ENCODE data around the gene CAMK2A. TPM values are rescaled to one million over a fixed set of nuclear protein-coding genes. Genes with fewer than 3 reads are reported as not detected.
"Not testable (repeated sequence)": the region's sequence is repeated elsewhere in the genome, so short reads cannot be mapped to it uniquely, and the experiment has no call there.

Gene CAMK2A
- total RNA-seq, 2 experiments from 2014 or later = not detected

- no peaks in the 10 kb centered on the region for H3K4me1 ChIP-seq (ENCODE audit: insufficient read depth, low read length, poor library complexity, severe bottlenecking)
- no peak overlapping the region for H2AFZ ChIP-seq (ENCODE audit: low read length)
- DNase-seq (ENCODE audit: low spot score) = peak; percentile 13
- H3K36me3 ChIP-seq (ENCODE audit: insufficient read depth, low read length) = no peaks in the 10 kb centered on the region
- ChIA-PET POLR2A (interaction anchor here (0.6 kb wide), 1 partner anchor 696 kb away, joined by 3 read pairs; no protein-coding TSS in a partner anchor), CTCF (ENCODE audit: unreplicated experiment) (interaction anchor here (0.6 kb wide), 1 partner anchor 69 kb away, joined by 3 read pairs; no protein-coding TSS in a partner anchor)
- BruUV-seq (replicated peaks) = no TSS peak
- H3K9me3 ChIP-seq (ENCODE audit: low read length) = no peaks in the 10 kb centered on the region
- H3K27ac ChIP-seq (ENCODE audit: low read depth, low read length, poor library complexity, severe bottlenecking) = no peak overlapping the region
- intact Hi-C loops (cut with micrococcal nuclease; ENCODE audit: unreplicated experiment) = no loop called here
- no peaks in the 10 kb centered on the region for H3K79me2 ChIP-seq (ENCODE audit: insufficient read depth, low read depth, low read length)
- H3K4me3 ChIP-seq (ENCODE audit: low read depth, low read length, poor library complexity, severe bottlenecking) = no peak overlapping the region
- no peaks in the 10 kb centered on the region for H3K9me2 ChIP-seq (ENCODE audit: insufficient read depth, low read length)
- H3K4me2 ChIP-seq (ENCODE audit: low read length) = no peak overlapping the region
- H4K20me1 ChIP-seq (ENCODE audit: insufficient read depth, low read length) = no peaks in the 10 kb centered on the region
- TF ChIP-seq CTCF (conservative IDR thresholded peaks at IDR 0.05; ENCODE audit: low read length) (no peak), EZH2phosphoT487 (IDR thresholded peaks at IDR 0.05; ENCODE audit: borderline replicate concordance, low read depth, low read length) (no peak)
Observed at GRCh38 chr5:150234576-150235499, 54.7 kb downstream of the CAMK2A start.

DNA sequence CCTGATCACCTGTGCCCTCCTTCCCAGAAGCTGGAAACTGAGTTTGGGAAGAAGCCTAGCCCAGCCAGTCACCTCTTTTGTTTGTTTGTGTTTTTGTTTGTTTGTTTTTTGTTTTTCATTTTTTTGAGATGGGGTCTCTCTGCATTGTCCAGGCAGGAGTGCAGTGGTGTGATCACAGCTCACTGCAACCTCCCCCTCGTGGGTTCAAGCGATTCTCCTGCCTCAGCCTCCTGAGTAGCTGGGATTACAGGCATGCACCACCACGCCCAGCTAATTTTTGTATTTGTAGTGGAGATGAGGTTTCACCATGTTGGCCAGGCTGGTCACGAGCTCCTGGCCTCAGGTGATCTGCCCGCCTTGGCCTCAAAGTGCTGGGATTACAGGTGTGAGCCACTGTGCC is 55.9 kb downstream of the CAMK2A start:
- BruUV-seq (replicated peaks); H3K9me3 ChIP-seq (ENCODE audit: low read length); H3K4me3 ChIP-seq (ENCODE audit: low read depth, low read length, poor library complexity, severe bottlenecking); H3K79me2 ChIP-seq (ENCODE audit: insufficient read depth, low read depth, low read length); H3K4me1 ChIP-seq (ENCODE audit: insufficient read depth, low read length, poor library complexity, severe bottlenecking); intact Hi-C loops (cut with micrococcal nuclease; ENCODE audit: unreplicated experiment); DNase-seq (ENCODE audit: low spot score); H3K27ac ChIP-seq (ENCODE audit: low read depth, low read length, poor library complexity, severe bottlenecking); H2AFZ ChIP-seq (ENCODE audit: low read length); H3K4me2 ChIP-seq (ENCODE audit: low read length); H3K36me3 ChIP-seq (ENCODE audit: insufficient read depth, low read length); CTCF ChIA-PET (ENCODE audit: unreplicated experiment); H3K9me2 ChIP-seq (ENCODE audit: insufficient read depth, low read length); H4K20me1 ChIP-seq (ENCODE audit: insufficient read depth, low read length); POLR2A ChIA-PET: not testable (repeated sequence)

DNA sequence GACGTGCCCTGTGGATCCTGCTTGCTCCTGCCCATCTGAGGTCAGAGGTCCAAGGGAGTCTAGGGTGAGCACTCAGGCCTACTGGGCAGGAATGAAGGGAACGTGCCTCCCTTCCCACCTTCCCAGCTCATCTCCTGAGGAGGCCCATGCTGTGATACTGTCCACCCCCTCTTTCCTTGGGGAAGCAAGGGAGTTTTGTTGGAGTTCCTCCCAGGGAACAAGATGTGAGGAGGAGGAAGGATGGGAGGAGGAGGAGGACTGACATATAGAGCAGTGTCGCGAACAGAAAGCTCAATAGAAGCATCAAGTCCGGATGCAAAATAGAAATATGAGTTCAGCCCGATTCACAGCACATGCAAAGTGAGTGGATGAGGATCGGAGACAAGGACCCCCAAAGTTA is 58.7 kb downstream of the CAMK2A start:
- Histone ChIP-seq H3K4me1 (ENCODE audit: insufficient read depth, low read length, poor library complexity, severe bottlenecking) (no peaks in the 10 kb centered on the region), H3K9me3 (ENCODE audit: low read length) (no peaks in the 10 kb centered on the region), H3K27ac (ENCODE audit: low read depth, low read length, poor library complexity, severe bottlenecking) (no peak overlapping the region), H3K9me2 (ENCODE audit: insufficient read depth, low read length) (no peaks in the 10 kb centered on the region), H3K4me3 (ENCODE audit: low read depth, low read length, poor library complexity, severe bottlenecking) (no peak overlapping the region), H3K4me2 (ENCODE audit: low read length) (no peak overlapping the region), H3K36me3 (ENCODE audit: insufficient read depth, low read length) (no peaks in the 10 kb centered on the region), H4K20me1 (ENCODE audit: insufficient read depth, low read length) (no peaks in the 10 kb centered on the region), H2AFZ (ENCODE audit: low read length) (no peak overlapping the region), H3K79me2 (ENCODE audit: insufficient read depth, low read depth, low read length) (no peaks in the 10 kb centered on the region)
- ChIA-PET POLR2A (interaction anchor here (0.9 kb wide), 1 partner anchor 10 kb away, joined by 3 read pairs; no protein-coding TSS in a partner anchor), CTCF (ENCODE audit: unreplicated experiment) (interaction anchor here (0.6 kb wide), 1 partner anchor 132 kb away, joined by 3 read pairs; no protein-coding TSS in a partner anchor)
- no TSS peak for BruUV-seq (replicated peaks)
- intact Hi-C loops (cut with micrococcal nuclease; ENCODE audit: unreplicated experiment) = no loop called here
- DNase-seq (ENCODE audit: low spot score) = no peak
- TF ChIP-seq CTCF (conservative IDR thresholded peaks at IDR 0.05; ENCODE audit: low read length) = no peak
- no peak for TF ChIP-seq EZH2phosphoT487 (IDR thresholded peaks at IDR 0.05; ENCODE audit: borderline replicate concordance, low read depth, low read length)
